SK-N-SH treated with all-trans-retinoic acid at 6 μM for 48 hours (cell line): ENCODE data around the gene MEI1.

ENCODE experiments used
- ARNTL ChIP-seq: fragments of 450-650 bp; formaldehyde crosslinking; IDR thresholded peaks from 2 replicates; pipeline ENCODE4 v1.5.0; 2020; ENCODE audit warnings: low read depth, mild to moderate bottlenecking, moderate library complexity, borderline replicate concordance
- GLIS3 ChIP-seq: fragments of 250-450 bp; sonication (Bioruptor Pico); IDR thresholded peaks from 2 replicates; pipeline ENCODE4 v1.5.0; 2020; ENCODE audit warnings: mild to moderate bottlenecking, moderate library complexity
- ISL1 ChIP-seq: fragments of 250-450 bp; sonication (Bioruptor Pico); IDR thresholded peaks from 2 replicates; pipeline ENCODE4 v2.1.2; 2022; ENCODE audit warnings: mild to moderate bottlenecking, moderate library complexity
- OSR1 ChIP-seq: fragments of 250-450 bp; sonication (Bioruptor Pico); IDR thresholded peaks from 2 replicates; pipeline ENCODE4 v1.8.0; 2022; ENCODE audit warnings: moderate library complexity, mild to moderate bottlenecking, inconsistent platforms
- RARB ChIP-seq: fragments of 250-450 bp; sonication (Bioruptor Pico); IDR thresholded peaks from 2 replicates; pipeline ENCODE4 v1.8.0; 2021; ENCODE audit warnings: mild to moderate bottlenecking, moderate library complexity
- SNAI2 ChIP-seq: fragments of 250-450 bp; sonication (Bioruptor Pico); IDR thresholded peaks from 2 replicates; pipeline ENCODE4 v1.5.0; 2020; ENCODE audit warnings: mild to moderate bottlenecking, moderate library complexity
- TOX ChIP-seq: fragments of 250-450 bp; sonication (Bioruptor Pico); IDR thresholded peaks from 2 replicates; pipeline ENCODE4 v1.8.0; 2021; ENCODE audit warnings: mild to moderate bottlenecking, moderate library complexity, borderline replicate concordance
- ZFP3 ChIP-seq: fragments of 250-450 bp; sonication (Bioruptor Pico); IDR thresholded peaks from 2 replicates; pipeline ENCODE4 v1.5.0; 2020; ENCODE audit warnings: mild to moderate bottlenecking, moderate library complexity
- ZFP30 ChIP-seq: fragments of 450-650 bp; formaldehyde crosslinking; IDR thresholded peaks from 2 replicates; pipeline ENCODE4 v1.5.0; 2022; ENCODE audit warnings: mild to moderate bottlenecking, moderate library complexity
- ZNF565 ChIP-seq: fragments of 450-650 bp; formaldehyde crosslinking; conservative IDR thresholded peaks from 2 replicates; pipeline ENCODE4 v1.5.0; 2020; ENCODE audit warnings: low read depth, mild to moderate bottlenecking, moderate library complexity
- ZNF70 ChIP-seq: fragments of 450-650 bp; formaldehyde crosslinking; IDR thresholded peaks from 2 replicates; pipeline ENCODE4 v1.5.0; 2020; ENCODE audit warnings: mild to moderate bottlenecking, moderate library complexity
- TF ChIP-seq, protein P1 (sequence below): fragments of 250-450 bp; sonication (Bioruptor Pico); IDR thresholded peaks from 2 replicates; pipeline ENCODE4 v1.5.1; 2021; ENCODE audit warnings: mild to moderate bottlenecking, moderate library complexity

DNA sequence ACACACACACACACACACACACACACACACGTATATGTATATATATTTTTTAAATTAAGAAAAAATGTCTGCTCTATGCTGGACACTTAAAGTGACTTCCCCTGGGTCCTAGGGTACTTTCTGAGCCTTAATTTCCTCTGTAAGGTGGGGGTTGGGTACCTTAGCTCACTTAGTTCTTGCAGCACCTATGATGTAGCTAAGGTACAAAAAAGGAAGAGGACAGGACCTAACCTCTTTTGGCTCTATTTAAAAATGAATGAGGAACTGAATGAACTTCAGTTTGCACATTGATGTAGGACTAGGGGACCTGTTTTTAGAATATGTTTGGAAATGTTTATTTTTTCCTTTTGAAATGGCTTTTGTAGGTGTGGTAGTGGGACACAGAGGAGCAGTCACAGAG, 144.7 kb downstream of the MEI1 start:
- TF ChIP-seq ARNTL (CRISPR knock-in tag) (no peak), ZFP30 (no peak), OSR1 (CRISPR knock-in tag) (no peak), TOX (CRISPR knock-in tag) (no peak), ZFP3 (CRISPR knock-in tag) (no peak), SNAI2 (no peak), ISL1 (CRISPR knock-in tag) (no peak), RARB (CRISPR knock-in tag) (no peak), ZNF70 (CRISPR knock-in tag) (no peak), GLIS3 (CRISPR knock-in tag) (no peak), ZNF565 (no peak)
- TF ChIP-seq, protein P1, sequence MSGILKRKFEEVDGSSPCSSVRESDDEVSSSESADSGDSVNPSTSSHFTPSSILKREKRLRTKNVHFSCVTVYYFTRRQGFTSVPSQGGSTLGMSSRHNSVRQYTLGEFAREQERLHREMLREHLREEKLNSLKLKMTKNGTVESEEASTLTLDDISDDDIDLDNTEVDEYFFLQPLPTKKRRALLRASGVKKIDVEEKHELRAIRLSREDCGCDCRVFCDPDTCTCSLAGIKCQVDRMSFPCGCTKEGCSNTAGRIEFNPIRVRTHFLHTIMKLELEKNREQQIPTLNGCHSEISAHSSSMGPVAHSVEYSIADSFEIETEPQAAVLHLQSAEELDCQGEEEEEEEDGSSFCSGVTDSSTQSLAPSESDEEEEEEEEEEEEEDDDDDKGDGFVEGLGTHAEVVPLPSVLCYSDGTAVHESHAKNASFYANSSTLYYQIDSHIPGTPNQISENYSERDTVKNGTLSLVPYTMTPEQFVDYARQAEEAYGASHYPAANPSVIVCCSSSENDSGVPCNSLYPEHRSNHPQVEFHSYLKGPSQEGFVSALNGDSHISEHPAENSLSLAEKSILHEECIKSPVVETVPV (CRISPR knock-in tag): no peak
